Skin epidermis (tissue), 12 donors: Measurements from ENCODE around the gene TREM2.
"Not testable (repeated sequence)": the region's sequence is repeated elsewhere in the genome, so short reads cannot be mapped to it uniquely, and the experiment has no call there.

Experiments used
- H3K27ac ChIP-seq, 21 experiments: fragments of 200-600 bp; sonication (generic) in 11 of 21; one replicate each; pipeline ENCODE4 v1.5.0; 2020; ENCODE audit warnings: mild to moderate bottlenecking in 3 of 21, inconsistent platforms in 2 of 21, moderate library complexity in 2 of 21
- H3K4me3 ChIP-seq, 7 experiments: fragments of 200-600 bp; sonication (generic) in 2 of 7; one replicate each; pipeline ENCODE4 v1.5.0; 2020; ENCODE audit warnings: inconsistent platforms in 2 of 7, mild to moderate bottlenecking in 2 of 7, moderate library complexity in 1 of 7

The TREM2 gene

DNA sequence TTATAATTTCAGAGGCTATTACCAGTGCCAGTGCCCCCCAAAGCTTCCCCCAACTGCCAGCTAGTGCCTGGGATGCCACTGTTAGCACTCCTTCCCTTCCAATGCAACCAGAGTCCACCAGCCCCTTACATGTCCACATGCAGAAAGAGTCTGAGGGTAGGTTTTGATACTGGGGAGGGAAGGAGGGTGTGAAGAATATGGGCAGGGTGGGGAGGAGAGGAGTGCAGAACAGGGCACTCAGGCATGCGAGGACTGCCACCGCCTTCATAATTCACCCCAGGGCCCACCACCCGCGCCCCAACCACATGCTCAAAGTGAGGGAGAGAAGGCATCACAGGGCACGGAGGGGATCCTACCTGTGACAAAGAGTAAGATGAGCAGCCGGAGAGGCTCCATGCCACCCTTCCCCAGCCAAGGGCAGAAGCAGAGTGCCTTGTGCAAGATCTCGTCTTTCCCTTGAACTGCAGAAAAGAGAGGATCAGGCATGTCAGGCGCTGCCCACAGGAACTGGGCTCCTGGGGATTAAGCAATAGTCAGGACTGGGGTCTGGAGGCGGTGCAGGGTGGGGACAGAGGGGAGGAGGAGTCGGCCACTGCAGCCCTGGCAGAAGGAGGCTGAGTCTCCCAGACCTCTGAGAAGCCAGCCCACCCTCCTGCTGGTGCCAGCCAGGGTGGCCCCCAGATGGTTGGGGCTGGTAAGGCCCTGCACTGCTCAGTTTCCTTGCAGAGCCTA is at the start of gene TREM2:
TREM2 (minus strand) TSS at position 430 of the 732 bp plus-strand sequence; CDS start at position 396, 34 bp downstream.
- Histone ChIP-seq H3K4me3 (no peak within 1 kb of the TSS), H3K27ac (peak within 1 kb of the TSS in 2 of 21 experiments; percentile 58)

DNA sequence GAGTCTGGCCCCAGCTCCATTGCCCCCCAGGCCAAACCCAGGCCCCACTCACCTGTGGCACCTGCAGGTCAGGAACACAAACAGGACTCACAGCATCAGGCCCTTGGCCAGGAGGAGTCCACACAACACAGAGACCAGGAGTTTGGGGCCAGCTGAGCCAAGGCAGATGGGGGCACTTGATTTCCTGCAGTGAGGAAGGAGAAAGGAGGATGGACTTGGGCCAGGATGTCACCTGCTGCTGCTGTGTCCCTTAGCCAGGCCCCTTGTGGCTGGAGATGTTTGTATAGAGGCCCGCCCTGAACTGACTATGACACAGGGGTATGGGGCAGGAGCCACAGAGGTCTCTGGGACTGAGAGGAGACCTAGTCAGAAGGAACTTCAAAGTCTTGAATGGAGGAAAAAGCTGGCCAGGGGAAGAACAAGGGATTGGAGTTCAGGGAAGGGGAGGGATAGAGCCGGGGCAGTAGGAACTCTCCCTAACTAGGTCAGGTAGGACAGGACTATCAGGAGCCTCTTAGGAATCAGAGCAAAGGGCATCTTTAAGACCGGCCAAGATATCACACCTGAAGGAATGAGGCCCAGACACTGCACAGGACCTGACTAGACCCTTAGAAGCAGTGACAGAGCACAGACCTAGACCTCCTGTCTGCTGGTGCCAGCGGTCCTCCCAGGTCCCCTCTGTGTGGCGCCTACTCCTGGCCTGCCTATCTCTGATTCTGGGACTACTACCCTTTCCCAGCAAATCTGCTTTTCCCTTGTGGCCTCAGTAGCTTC is 46.8 kb upstream of the TREM2 start:
- Histone ChIP-seq H3K4me3 (no peak overlapping the region), H3K27ac (no peak overlapping the region)

- Histone ChIP-seq H3K27ac (no peak overlapping the region), H3K4me3 (no peak overlapping the region)
These were observed 45.7 kb upstream of the TREM2 start for GRCh38 chr6:41208439-41209106.

DNA sequence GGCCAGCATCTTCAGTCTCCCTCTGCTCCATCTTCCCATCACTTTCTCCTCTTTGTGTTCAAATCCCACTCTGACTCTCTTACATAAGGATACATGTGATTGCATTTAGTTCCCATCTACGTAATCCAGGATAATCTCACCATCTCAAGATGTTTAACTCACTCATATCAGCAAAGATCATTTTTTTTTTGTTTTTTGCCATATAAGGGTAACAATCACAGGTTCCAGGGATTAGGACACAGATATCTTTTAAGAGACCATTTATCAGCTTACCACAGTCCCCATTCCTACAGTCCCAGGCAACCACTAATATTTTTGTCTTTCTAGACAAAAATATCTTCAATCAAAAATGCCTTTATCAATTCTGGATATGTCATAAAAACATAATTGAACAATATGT is 41.2 kb upstream of the TREM2 start:
- no peak overlapping the region for H3K27ac ChIP-seq
- no peak overlapping the region for H3K4me3 ChIP-seq

DNA sequence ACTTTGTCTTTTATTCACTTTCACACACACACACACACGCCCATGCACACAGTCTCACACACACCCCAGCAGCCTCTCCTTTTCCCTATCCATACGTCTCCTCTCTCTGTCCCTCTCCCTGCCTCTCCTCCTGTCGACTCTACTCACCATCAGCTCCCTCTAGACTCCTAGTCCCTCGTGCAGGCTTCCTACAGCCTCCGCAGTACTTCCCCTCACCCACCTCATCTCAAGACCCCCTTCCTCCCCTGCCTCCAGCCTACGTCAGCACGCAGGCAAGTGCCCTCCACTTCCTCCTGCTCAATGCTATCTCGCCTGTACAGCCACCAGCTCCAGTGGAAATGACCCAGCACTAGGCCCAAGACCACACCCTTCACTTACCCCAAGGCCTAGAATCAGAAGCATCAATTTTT is 38.9 kb upstream of the TREM2 start:
- Histone ChIP-seq H3K27ac (peak overlapping the region in 4 of 21 experiments; percentile 82 to 92 (median 86)), H3K4me3 (no peak overlapping the region)

DNA sequence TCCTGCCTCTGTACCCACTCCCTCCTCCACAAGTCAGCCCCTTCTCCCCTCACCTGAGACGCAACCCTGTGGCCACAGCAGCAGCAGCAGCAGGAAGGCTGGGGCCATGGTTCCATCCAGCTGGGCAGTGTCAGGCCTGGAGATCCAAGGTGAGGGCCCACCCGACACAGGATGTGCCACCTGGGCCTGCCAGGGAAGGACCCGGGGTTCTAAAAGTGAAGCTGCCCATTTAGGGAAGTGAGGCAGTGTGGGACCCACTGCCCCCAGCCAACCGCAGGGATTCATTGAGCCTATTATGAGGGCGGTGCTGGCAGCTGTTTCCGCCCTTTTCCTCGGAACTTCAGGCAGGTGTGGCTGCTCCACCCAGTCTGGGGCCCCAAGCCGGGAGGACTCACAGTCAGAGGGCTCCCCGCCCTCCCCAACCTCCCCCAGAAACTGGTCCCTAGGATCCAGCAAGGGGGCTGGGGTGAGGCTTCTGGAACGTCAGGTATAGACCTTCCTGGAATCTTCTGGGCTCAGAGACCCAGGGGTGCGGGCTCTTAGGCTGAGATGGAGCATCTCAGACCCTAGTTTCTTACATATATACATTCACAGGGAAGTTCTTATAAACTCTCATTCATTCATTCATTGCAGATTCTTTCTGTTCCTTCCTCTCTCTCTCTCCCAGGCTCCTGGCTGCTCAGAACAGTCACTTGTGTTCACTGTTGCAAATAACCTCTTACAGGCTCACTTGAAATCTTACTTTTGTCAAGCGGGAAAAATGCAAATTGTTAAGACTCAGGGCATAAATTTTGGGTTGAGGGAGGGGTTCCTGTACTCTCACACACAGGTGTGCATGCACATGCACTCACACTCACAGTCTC is 38.2 kb upstream of the TREM2 start, which contains the start of gene TREML2:
TREML2 (minus strand) TSS at position 249 of the 863 bp plus-strand sequence; CDS start at position 108, 141 bp downstream.
- H3K27ac ChIP-seq: peak within 1 kb of the TSS in 17 of 21 experiments; percentile 9 to 92 (median 79)
- no peak within 1 kb of the TSS for H3K4me3 ChIP-seq

DNA sequence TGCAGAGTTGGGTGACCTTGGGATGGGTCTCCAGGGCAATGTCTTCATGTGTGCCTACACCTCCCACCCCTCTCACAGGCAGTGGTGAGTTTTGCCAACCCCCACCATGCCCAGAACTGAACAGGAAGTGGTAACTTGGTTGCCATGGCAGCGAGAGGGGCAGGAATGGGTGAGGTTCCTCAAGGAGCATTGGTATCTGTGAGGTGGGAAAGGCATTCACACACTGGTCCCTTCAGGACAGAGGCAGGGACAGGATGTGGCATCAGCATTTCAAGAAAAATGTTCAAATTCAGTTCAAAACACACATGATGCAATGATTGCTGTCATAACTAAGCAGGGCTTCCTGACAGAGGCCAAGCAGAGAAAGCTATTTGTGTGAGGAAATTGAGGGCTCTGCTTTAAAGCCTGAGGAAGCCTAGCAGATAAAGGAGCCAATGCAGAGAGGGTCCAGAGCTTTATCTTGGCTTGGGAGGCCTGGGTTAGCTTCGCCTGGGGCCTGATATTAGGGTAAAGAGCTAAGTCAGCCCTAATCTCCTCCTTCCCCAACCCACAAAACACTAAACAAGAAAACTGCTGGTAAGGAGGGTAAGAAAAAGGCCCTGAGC is 37.5 kb upstream of the TREM2 start:
- H3K27ac ChIP-seq: peak overlapping the region in 17 of 21 experiments; percentile 9 to 92 (median 79)
- H3K4me3 ChIP-seq: no peak overlapping the region

GRCh38 chr6:41199552-41200246 is 36.8 kb upstream of the TREM2 start:
- no peak overlapping the region for H3K4me3 ChIP-seq
- H3K27ac ChIP-seq: peak overlapping the region in 13 of 21 experiments; percentile 22 to 92 (median 82)

GRCh38 chr6:41197234-41197633 is 34.3 kb upstream of the TREM2 start:
- no peak overlapping the region for H3K4me3 ChIP-seq
- no peak overlapping the region for H3K27ac ChIP-seq

DNA sequence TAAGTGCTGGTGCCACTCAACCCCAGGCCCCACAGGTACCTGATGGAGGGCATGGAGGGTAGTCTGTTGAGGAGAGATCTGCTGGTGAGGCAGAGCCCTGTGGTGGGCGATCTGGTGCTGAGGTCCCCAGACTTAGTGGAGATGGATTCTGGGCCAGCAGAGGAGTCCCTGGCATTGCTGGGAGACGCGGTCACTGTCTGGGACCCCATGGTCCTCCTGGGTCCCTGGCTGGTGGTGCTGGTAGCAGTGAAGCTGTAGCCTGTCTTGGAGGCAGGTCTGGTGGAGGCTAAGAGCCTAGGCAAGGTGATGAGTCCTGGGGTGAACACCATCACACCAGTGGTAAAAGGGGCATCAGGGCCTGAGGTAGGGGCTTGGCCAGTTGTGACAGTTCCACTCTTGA is 31.5 kb upstream of the TREM2 start:
- Histone ChIP-seq H3K27ac (no peak overlapping the region), H3K4me3 (no peak overlapping the region)

- no peak overlapping the region for H3K4me3 ChIP-seq
- no peak overlapping the region for H3K27ac ChIP-seq
These were observed 31.0 kb upstream of the TREM2 start for GRCh38 chr6:41193884-41194283.

- Histone ChIP-seq H3K4me3 (no peak overlapping the region), H3K27ac (no peak overlapping the region)
These were observed 30.3 kb upstream of the TREM2 start for GRCh38 chr6:41193171-41193734.

DNA sequence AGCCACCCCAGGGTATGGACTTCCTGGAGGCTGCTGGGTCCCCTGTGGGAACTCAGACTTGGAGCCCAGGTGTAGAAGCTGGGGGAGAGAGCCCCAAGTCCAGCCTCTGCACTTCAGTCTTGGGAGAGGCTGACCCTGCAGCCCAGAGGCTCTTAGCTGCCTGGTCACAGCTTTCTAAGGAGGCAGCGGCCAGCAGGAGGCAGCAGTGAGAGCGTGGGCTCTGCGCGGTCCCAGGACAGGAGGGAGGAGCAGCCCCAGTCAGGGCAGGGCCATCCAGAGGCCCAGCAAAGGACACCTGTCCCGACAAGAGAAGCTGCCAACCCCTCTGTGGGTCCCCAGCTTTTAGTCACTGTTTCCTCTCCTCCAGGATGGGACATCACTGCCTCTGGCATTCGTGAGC is 28.7 kb upstream of the TREM2 start:
- Histone ChIP-seq H3K27ac (no peak overlapping the region), H3K4me3 (no peak overlapping the region)

- H3K4me3 ChIP-seq: no peak overlapping the region
- no peak overlapping the region for H3K27ac ChIP-seq
These were observed 27.9 kb upstream of the TREM2 start for GRCh38 chr6:41190791-41191190.

DNA sequence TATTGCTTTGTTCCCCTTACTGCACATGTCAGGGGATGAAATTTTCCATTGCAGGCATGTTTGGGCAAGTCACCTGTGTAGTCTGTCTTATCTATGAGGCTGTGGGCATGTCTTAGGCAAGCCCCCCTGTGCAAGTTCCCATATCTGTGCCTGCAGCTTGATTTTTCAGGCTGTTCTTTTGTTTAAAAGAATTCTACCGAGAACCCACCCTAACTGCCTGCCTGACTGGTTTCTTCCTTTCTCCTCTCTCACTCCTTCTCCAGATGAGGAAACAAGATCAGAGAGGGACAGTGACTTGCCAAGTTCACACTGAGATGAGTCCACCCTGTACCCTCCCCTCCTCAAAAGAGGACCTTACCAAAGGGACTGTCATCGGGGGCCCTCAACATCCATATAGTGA is 27.1 kb upstream of the TREM2 start:
- Histone ChIP-seq H3K27ac (no peak overlapping the region), H3K4me3 (no peak overlapping the region)

- H3K4me3 ChIP-seq, H3K27ac ChIP-seq: not testable (repeated sequence)
These were observed 26.1 kb upstream of the TREM2 start for GRCh38 chr6:41189046-41189445.

GRCh38 chr6:41187924-41188886 is 25.3 kb upstream of the TREM2 start:
- no peak overlapping the region for H3K4me3 ChIP-seq
- H3K27ac ChIP-seq: no peak overlapping the region
